Purkinje cell (primary cell): ENCODE measurements around the gene LELP1. TPM values are rescaled to one million over a fixed set of nuclear protein-coding genes. Genes with fewer than 3 reads are reported as not detected.

Experiments used
- polyA plus RNA-seq: library from polyadenylated mRNA; unstranded; fragments of >200 nt; fragmentation: Nextera tagmentation; gene quantifications from 2 replicates; pipeline ENCODE4 v1.2.1, GENCODE V29; 2014

Gene LELP1
- polyA plus RNA-seq, result not detected in 2 replicates

DNA sequence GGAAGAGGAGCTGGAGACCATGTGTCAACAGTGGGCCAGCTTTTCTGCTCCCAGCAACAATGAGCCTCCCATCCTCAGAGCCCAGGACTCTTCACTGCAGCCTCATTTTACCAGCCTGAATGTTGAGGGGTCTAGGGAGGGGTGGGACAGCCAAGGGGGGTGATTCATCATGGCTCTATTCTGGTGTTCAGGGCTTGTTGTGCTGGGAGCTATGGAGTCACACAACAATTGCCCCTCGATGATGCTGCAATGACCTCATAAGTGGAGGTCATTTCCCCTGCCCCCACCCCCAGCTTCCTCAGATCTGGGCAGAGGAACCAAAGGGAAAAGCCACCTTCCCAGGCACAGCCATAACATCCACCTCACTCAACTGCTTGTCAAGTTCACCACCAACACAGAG lies at the start of gene LELP1:
Gene LELP1, plus strand, starts transcription at position 301 of the 400 bp plus-strand sequence. CDS start 1,278 bp downstream, outside the sequence.

DNA sequence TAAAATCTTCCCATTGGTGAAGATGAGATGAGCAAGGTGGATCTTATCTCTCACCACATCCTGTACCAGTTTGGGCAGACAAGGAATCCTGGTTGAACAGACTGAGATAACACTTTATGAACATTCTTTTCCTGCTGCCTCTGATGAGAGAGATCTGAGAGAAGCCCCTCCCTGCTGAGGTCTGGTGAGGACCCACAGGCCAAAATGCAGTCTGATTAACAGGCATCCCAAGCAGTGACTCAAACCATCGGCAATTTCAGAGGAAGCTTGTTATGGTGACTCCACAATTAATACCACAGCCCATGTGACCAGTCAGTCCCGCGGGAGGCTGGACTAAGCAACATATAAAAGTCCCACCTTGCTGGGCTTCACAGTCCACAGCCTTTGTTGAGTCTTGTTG lies 14.0 kb downstream of the LELP1 start, which contains the start of gene PRR9:
Gene PRR9, plus strand, starts transcription at position 373 of the 400 bp plus-strand sequence. CDS start 561 bp downstream, outside the sequence.

Other genes with a start within 250 kb of the LELP1 start
- gene SPRR4, start 232.8 kb upstream of the LELP1 start, polyA plus RNA-seq, result not detected in 2 replicates
- gene SPRR1A, start 219.3 kb upstream of the LELP1 start, polyA plus RNA-seq, result 1.3 TPM in 1 of 2 replicates, not detected in the other
- not detected in 2 replicates for gene SPRR3, start 201.7 kb upstream of the LELP1 start, polyA plus RNA-seq
- not detected in 2 replicates for gene SPRR1B, start 172.2 kb upstream of the LELP1 start, polyA plus RNA-seq
- gene SPRR2D, start 162.3 kb upstream of the LELP1 start, polyA plus RNA-seq, result not detected in 2 replicates
- not detected in 2 replicates for gene SPRR2A, start 145.9 kb upstream of the LELP1 start, polyA plus RNA-seq
- gene SPRR2B, start 131.8 kb upstream of the LELP1 start, polyA plus RNA-seq, result not detected in 2 replicates
- gene SPRR2E, start 108.9 kb upstream of the LELP1 start, polyA plus RNA-seq, result not detected in 2 replicates
- not detected in 2 replicates for gene SPRR2F, start 89.9 kb upstream of the LELP1 start, polyA plus RNA-seq
- gene SPRR2G, start 52.5 kb upstream of the LELP1 start, polyA plus RNA-seq, result not detected in 2 replicates
- not detected in 2 replicates for gene PRR9, start 14.2 kb downstream of the LELP1 start, polyA plus RNA-seq
- gene LORICRIN, start 56.3 kb downstream of the LELP1 start, polyA plus RNA-seq, result not detected in 2 replicates
- gene PGLYRP3, start 109.5 kb downstream of the LELP1 start, polyA plus RNA-seq, result not detected in 2 replicates
- gene PGLYRP4, start 145.4 kb downstream of the LELP1 start, polyA plus RNA-seq, result not detected in 2 replicates
- gene S100A9, start 154.4 kb downstream of the LELP1 start, polyA plus RNA-seq, result not detected in 2 replicates
- not detected in 2 replicates for gene S100A12, start 172.2 kb downstream of the LELP1 start, polyA plus RNA-seq
- not detected in 2 replicates for gene S100A8, start 187.6 kb downstream of the LELP1 start, polyA plus RNA-seq
- gene S100A7A, start 213.1 kb downstream of the LELP1 start, polyA plus RNA-seq, result not detected in 2 replicates